Embryonic facial prominence (tissue), 1 donor: ENCODE results near the gene APBB1IP.
"Not testable (repeated sequence)": the region's sequence is repeated elsewhere in the genome, so short reads cannot be mapped to it uniquely, and the experiment has no call there.

Experiments used
- DNase-seq: peaks from one replicate; pipeline ENCODE4 v3.0.0-alpha.2; 2016; ENCODE audit errors: extremely low spot score

The APBB1IP gene, protein sequence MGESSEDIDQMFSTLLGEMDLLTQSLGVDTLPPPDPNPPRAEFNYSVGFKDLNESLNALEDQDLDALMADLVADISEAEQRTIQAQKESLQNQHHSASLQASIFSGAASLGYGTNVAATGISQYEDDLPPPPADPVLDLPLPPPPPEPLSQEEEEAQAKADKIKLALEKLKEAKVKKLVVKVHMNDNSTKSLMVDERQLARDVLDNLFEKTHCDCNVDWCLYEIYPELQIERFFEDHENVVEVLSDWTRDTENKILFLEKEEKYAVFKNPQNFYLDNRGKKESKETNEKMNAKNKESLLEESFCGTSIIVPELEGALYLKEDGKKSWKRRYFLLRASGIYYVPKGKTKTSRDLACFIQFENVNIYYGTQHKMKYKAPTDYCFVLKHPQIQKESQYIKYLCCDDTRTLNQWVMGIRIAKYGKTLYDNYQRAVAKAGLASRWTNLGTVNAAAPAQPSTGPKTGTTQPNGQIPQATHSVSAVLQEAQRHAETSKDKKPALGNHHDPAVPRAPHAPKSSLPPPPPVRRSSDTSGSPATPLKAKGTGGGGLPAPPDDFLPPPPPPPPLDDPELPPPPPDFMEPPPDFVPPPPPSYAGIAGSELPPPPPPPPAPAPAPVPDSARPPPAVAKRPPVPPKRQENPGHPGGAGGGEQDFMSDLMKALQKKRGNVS

DNA sequence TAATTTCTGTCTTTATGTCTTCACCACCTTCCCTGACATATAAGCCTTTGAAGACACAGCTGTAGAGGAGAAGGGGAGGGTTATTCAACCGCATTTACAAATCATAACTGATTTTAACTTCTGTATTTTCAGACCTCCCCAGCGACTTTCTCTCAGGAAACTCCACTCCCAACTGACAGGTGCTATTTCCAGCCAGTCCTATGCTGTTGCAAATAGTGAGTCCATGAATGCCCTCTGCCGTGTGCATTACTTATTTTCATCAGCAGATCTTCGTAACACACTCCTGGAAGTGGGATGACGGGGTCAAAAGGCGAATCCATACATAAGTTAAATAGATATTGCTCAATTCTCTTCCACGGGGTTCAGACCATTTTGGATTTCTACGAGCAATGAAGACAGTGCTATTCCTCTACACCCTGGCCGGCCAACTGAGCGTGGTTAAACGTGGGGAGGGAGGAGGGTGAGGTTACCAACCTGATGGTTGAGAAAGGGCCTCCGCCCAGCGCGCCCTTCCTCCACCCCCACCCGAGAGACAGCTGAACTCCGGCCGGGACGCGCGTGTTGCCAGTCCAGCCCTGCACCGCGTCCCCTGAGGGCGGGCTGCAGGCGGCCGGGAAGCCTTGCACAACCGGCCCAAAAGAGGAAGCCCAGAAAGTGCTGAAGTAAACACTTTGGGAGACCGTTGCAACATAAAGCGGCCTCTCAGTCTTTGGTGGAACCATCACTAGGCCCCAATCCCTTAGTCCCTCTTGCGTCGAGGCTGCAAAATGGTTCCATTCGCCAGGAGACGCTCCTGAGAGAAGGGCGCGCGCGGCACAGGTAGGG, at the start of gene APBB1IP:
Gene APBB1IP (plus strand): TSS at position 705 of the 825 bp plus-strand sequence. CDS start 53,986 bp downstream, outside the sequence.
- no peak for DNase-seq

DNA sequence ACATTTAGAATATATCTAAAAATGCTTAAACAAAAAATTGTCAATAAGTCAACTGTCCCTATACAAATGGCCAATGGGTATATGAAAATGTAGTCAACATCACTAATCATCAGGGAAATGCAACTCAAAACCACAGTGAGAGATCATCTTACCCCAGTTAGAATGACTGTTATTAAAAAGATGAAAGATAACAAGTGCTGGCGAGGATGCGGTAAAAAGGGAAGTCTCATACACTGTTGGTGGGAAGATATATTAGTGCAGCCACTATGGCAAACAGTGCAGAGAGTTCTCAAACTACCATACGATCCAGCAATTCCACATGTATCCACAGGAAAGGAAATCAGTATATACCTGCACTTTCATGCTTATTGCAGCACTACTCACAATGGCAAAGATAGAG, 48.6 kb upstream of the APBB1IP start:
- DNase-seq = no peak

DNA sequence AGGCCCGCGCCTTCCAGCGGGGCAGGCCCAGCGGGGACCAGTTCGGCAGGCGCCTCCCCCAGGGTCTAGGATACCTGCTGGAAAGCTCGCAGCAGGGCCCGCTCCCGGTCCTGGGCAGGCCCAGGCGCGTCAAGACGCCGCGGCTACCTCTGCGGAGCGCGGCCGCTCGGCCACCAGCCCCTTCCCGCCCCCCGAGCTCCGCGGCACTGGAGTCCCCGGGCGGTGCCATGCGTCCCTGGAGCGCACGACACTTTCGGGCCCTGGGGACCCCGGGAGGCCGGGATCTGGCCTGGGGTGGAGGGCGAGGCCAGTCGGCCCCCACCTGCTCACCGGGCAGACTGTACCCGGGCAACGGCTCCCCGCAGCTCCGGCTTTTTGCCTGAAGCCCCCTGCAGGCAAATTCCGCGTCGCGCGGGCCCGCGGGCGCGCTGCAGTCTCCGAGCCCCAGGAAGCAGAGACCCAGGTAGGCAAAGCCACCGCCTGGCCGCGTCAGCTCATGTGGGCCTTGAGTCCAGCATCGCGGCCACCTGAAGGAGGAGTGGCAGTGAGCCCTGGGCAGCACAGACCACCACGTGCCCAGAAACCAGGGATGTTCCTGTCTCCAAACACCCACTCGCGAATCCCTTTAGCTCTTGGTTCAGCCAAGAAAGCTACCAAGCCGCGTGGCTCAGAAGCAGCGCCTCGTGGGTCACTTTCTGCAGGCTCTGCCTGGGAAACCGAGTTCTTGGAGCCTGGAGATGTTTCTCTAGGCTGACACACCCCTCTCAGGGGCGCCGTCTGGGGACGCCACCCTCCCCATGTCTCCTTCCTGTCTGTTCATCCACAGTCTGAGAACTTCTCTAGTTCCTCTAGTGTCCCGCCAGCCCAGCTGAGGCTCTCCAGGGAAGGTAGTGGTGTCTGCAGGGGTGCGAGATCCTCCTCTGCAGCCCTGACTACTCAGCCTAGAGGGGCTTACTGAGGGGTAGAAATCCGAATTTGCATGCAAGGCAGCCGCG, 46.1 kb upstream of the APBB1IP start:
- no peak for DNase-seq

DNA sequence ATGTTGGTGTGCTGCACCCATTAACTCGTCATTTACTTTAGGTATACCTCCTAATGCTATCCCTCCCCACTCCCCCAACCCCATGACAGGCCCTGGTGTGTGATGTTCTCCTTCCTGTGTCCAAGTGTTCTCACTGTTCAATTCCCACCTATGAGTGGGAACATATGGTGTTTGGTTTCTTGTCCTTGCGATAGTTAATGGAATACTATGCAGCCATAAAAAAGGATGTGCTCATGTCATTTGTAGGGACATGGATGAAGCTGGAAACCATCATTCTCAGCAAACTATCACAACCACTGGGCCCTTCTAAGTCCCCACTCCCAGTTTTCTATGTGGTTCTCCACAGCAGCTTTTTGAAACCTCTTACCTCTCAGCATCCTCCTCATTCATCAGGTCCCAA, 39.8 kb upstream of the APBB1IP start:
- DNase-seq = not testable (repeated sequence)

DNA sequence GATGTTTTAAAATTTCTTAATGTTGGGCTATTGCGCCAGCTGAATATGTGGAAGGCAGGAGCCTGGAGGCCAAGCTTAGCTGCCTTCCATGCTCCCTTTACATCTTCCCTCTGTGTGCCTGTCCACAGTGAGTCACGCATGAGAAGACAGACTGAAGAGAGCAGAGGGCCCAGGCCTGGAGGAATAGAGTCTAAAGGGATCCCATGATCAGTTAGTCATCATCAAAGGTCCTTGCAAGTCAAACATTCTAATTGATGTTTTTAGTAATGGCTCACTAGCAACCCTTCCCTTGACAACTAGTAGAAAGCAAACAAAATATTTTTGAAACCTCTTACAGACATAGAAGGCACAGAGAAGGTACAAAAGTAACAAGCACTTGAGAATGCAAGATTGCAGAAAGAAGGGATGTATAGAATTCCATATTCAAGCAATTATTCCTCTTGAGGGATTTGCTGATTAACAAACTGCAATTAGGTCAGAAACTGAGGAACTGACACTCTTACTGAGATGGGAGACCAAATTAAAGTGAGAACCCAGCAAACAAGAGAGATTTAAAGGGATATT, 30.7 kb upstream of the APBB1IP start:
- DNase-seq = no peak

DNA sequence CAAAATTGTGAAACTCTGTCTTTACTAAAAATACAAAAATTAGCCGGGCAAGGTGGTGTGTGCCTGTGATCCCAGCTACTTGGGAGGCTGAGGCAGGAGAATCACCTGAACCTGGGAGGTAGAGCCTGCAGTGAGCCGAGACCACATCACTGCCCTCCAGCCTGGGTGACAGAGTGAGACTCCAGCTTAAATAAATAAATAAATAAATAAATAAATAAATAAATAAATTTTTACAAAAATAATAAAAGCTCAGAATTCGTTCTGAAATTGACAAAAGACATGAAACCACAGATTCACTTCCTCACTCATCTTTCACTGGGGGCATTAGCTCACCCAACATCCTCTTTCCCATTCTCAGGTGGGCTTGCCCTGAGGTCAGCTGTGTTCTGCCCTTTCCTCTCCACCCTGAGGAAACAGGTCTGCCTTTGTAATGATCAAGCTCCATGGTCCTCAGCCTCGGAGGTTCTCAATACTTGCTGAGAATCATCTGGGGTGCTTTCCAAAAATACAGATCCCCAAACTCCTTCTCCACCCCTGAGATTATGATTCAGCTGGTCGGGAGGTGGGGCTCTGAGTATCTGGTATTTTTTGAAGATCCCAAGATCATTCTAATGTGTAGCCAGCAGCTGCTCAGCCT, 29.2 kb upstream of the APBB1IP start:
- no peak for DNase-seq

DNA sequence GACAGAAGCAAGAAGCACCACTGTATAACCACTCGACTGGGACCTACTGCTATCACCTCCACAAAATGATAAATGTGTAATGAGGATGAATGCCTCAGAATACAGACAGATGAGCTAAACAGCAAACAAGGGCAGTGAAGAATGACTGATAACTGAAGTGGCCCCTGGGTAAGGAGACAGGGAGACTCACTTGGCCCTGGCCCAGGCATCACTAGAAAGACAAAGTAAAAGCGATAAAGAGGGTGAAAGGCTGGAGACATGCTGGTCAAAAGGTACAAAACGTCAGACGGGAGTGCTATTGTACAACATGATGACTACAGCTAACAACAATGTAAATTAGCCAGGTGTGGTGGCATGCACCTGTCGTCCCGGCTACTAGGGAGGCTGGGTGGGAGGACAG, 27.8 kb upstream of the APBB1IP start:
- DNase-seq = no peak

DNA sequence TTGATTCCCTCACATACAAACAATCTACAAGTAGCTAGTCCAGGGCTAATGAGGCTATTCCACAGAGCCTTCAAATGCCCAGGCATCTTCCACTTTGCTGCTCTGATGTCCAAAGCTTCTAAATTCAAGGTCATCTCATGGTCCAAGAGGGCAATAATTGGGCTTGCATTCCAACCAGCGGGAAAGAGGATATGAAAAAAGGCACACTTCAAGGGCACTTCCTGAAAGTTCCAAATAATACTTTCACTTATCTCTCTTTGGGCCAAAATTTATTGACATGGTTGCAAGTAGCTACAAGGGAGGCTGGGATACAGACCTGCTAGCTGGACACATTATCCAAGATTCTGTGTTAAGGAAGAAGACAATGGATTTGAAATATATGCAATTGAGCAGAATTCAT, 25.2 kb upstream of the APBB1IP start:
- DNase-seq = no peak

DNA sequence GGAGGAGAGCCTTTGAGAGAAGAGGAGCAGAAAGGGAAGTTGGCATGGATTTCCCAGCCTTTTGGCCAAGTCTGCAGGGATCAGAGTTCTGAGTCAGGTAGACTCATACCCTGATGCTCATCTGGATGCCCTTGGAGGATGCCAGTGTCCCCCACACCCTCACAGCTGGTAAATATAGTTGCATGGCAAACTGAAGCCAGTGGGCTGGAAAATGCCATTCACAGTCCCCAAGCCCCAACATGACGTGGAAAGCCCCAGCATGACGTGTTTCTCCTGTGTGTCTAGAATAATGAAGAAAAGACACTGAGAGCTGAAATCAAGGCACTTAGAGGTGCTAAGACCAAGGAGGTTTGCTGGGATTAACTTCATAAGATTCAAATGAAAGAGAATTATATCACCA, 24.8 kb upstream of the APBB1IP start:
- DNase-seq = no peak

DNA sequence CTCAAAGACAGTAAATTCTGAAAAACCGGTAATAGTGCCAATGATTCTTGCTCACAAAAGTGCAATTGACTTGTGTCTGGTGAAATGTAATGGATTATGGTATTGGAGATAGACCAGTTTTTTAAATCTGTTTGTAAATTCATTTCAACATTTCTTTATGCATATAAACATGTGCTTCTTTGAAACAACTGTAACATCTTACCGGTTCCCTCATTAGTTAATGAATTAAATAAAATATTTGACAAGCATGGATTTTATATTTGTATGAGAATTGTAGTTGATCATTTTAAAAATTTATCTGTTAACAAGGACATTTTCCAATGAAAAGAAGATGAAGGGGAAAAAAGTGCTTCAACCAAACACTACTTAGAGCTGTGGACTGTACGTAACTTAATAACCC, 21.0 kb upstream of the APBB1IP start:
- DNase-seq = no peak

DNA sequence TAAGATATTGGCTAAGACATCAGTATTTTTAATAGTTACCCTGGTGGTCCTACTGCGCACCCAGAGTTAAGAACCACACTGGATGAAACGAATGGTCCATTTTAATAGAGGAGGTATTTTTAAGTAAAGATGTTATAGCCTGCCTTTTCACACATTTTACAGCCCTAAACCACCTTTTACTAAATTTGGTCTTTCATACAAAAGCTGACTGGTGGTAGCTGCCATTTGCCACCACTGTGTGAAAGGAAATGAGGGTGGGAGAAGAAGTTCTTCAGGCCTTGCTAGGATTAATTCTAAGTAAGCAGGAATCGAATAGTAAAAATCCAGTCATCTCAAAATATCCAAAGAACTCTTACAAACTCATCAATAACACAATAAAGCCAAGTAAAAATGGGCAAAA, 15.2 kb upstream of the APBB1IP start:
- no peak for DNase-seq

DNA sequence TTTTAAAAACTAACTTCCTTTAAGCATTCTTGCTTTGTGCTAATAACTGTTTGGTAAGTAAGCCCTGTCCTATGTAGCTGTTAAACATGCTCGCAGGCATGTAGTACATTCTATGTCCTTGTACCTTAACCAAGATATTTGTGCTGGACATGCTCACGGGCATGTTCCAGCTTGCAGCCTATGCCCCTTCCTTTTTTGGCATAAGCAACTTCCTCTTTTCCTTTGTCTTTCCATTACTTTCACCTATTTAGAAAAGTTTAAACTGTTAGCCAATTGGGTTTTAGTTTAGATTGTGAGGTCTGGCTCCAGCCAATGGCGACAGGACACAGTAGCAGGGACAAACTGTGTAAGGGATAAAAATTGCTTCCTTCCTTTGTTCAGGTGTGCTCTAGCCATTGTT, 14.4 kb upstream of the APBB1IP start:
- DNase-seq = no peak

DNA sequence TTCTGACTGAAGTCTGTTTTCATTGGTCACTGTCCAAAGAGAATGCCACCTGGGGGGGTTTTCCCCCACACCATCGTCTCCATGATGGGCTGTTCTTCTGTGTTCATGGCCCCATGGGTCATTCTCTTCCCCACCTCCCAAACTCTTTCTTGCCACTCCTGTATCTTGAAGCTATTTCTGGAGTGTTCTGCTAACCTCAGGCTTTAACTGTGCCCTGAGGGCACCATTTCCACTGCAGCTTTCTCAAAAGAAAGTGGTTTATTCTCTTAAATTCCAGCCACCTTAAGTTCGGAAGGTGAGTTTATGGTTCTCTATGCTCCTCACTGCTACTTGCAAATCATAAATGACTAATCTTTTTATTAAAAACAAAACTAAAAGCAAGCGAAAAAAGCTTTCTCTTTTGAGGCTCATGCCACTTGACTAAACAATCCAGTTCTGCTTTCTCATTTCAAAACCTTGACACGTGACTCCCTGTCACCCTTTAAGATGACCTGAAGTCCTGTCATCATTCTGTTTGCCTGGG, 7.4 kb upstream of the APBB1IP start:
- no peak for DNase-seq

DNA sequence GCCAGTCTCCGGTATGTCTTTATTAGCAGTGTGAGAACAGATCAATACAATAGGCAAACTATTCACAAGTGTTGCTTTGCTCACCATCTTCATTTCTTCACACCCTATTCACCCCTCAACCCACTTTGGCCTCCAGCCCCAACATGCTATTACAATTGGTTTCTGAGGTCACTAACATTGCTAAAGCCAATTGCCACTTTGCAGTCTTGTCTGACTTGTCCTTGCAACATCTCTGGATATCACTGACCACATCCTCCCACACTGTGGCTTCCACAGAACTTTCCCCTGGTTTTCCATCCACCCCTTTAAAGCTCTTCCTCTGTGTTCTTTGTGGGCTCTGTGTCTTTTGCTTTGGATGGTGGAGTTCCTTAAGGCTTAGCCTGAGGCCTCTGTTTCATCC, 5.2 kb upstream of the APBB1IP start:
- no peak for DNase-seq

DNA sequence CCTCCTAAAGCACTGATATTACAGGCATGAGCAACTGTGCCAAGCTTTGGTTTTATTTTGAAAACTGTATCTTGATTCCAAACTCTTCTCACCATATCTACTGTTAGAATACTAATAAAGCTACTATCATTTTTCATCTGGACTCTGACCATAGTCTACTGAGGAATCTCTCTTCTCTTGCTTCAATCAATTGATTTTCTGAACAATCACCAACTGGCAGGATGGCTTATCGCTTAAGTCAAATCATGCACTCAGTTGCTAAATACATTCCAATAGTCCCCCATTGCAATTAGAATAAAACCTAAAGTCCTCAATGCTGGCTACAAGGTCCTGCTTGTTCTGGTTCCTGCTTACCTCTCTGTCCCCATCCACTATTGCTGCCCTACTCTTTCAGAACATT, 2.3 kb upstream of the APBB1IP start:
- DNase-seq = no peak

DNA sequence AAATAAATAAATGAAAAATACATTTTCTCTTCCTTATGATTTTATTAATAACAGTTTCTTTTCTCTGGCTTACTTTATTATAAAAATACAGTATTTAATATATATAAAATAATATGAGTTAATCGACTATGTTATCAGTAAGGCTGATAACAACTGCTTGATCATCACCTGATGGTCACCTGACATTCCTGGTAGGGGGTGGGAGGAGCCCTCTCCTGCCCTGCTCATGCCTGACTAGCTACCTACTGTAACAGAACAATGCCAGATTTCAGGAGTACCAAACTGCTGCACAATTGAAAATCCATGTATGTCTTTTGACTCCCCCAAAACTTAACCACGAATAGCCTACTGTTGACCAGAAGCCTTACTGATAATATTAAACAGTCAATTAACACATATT, 1.3 kb upstream of the APBB1IP start:
- no peak for DNase-seq

DNA sequence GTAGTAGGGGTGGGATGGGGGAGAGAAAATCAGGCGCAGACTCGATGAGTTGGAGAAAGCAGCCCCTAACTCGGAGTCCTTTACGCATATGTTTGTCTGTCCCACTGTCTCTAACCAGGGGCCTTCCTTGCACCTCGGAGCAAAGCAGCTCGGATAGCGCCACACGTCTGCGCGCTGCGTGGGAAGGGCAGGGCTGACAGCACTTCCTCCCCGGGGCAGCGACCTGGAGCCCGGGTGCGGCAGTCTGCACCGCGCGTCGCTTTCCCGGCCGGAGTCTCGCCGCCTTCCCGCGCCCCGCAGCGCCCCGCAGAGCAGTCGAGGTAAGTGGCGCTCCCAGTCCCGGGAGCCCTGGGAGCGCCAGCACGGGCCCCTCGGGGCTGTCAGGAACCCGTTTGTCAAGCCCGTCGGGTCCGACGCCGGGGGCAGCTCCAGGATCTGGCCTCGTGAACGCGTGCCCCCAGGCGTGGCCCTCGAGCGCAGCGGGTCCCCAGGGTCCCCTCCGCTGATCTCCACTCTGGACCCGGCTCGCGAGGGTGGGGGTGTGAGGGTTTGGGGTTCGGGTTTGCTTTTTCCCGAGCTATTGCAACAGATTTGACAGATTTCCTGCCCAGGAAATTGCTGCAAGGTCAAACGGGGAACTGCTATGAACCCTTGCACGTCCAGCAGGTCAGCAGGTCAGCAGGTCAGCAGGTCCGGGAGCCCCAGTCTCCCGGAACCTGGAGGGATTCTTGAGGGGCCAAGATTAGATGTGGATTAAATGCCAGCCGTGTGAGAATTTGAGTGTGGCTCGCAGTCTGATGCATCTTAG, 597 bp downstream of the APBB1IP start:
- DNase-seq = no peak

DNA sequence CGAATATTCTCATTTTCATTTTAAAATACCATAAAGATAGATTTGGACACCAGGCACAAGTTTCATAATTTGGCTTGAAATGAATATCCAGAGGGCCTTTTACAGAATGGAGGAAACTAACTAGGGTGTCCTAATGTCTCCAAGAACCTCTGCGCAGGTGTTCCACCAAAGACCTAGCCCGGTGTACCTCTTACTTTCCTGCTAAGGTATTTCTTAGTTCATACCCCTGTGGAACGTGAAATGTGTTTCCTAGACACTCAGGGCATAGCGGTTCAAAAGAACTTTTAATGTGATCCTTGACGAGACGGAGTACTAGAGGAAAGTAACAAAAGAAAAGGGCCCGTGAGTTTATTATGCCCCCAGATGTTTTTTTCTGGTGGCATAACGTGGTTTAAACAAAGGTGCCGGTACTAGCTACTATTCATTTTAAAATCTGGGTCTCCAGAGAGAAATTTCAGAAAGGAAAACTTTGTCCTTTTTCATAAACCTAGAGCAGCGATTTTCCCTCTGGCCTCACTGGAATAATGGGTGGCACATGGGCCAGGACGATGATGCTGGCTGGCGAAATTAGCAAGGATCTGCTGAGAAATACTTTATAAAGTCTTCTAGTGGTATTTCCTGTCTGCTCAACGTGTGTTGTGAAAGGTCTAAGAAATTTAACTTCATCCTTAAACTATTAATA, 1.4 kb downstream of the APBB1IP start:
- no peak for DNase-seq

DNA sequence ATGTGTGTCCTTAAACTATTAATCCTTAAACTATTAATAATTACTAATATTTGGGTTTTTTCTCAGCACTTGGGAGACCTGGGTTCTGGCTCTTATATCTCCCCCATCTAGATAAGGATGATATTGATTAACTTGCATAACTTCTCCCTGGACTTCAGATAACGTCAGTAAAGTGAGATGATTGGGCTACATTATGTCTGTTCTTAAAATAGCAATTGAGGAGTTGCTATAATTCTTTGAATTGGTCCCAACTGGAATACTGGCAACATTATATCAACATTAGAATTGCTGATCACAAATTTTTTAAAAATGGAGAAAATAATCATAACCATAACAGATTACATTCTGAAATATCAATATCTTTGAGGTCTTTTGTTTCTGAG, 1.9 kb downstream of the APBB1IP start:
- no peak for DNase-seq
